Activated T-helper 1 cell treated with anti-CD3 and anti-CD28 coated beads, Interleukin-12 subunit alpha, Interleukin-12 subunit beta, Interleukin-2, Interleukin-4 antibody, amounts not matched to agents 30 ng/mL and 10 ng/mL and 1 ng/mL, durations not matched to agents 14 hours and 24 hours and 36 hours (primary cell): ENCODE measurements around the gene S1PR5. TPM values are rescaled to one million over a fixed set of nuclear protein-coding genes. Genes with fewer than 3 reads are reported as not detected.

Experiments used
- DNase-seq: peaks from one replicate; pipeline ENCODE4 v3.0.0; 2021; ENCODE audit warnings: low spot score
- H3K27ac Mint-ChIP-seq: one replicate; pipeline ENCODE4 v1.8.0; 2021; ENCODE audit warnings: mild to moderate bottlenecking, mixed read lengths
- H3K27me3 Mint-ChIP-seq: one replicate; pipeline ENCODE4 v1.8.0; 2022; ENCODE audit warnings: mild to moderate bottlenecking, moderate library complexity, mixed read lengths; ENCODE audit not compliant: insufficient read depth
- H3K36me3 Mint-ChIP-seq: one replicate; pipeline ENCODE4 v1.8.0; 2021; ENCODE audit warnings: low read depth, mixed read lengths
- H3K4me1 Mint-ChIP-seq: one replicate; pipeline ENCODE4 v1.8.0; 2021; ENCODE audit warnings: low read depth, mixed read lengths
- H3K4me3 Mint-ChIP-seq: one replicate; pipeline ENCODE4 v1.8.0; 2021; ENCODE audit warnings: mild to moderate bottlenecking, moderate library complexity, mixed read lengths
- H3K9me3 Mint-ChIP-seq: one replicate; pipeline ENCODE4 v1.8.0; 2021; ENCODE audit warnings: mixed read lengths
- intact Hi-C: fragments of 100-400 bp; cut with micrococcal nuclease; formaldehyde crosslinking; loops from one replicate; pipeline ENCODE4 v1.15.1; 2024
- total RNA-seq: library from RNA; stranded (reverse); gene quantifications from 2 replicates; pipeline ENCODE4 v1.2.3, GENCODE V29; 2022

Gene S1PR5, protein sequence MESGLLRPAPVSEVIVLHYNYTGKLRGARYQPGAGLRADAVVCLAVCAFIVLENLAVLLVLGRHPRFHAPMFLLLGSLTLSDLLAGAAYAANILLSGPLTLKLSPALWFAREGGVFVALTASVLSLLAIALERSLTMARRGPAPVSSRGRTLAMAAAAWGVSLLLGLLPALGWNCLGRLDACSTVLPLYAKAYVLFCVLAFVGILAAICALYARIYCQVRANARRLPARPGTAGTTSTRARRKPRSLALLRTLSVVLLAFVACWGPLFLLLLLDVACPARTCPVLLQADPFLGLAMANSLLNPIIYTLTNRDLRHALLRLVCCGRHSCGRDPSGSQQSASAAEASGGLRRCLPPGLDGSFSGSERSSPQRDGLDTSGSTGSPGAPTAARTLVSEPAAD
- not detected in 2 replicates for total RNA-seq

DNA sequence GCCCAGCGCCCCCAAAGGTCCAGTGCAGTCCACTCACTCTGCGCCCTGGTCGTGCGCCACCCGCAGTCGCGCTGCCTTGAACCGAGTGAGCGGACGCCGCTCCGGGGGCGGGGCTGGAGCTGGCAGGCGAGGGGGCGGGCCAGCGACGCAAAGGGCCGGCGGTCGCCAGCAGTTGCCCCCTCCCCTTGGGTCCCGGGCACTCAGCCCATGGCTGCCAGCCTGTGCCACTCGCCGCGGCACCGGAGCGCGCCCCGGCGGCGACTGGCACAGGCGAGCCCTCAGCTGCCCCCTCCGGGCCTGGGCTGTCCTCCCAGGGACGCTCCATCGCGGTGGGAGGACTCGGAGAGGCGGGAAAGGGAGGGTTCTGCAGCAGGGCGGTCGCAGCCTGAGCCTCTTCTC, at the start of gene S1PR5:
Gene S1PR5, minus strand, starts transcription at position 87 of the 399 bp plus-strand sequence. CDS start 2,436 bp downstream, outside the sequence.
- Mint-ChIP-seq H3K4me1 (peaks cover 22% of the 10 kb centered on the region), H3K4me3 (peak within 1 kb of the TSS; percentile 70), H3K36me3 (peaks cover 4% of the 10 kb centered on the region), H3K27ac (peak within 1 kb of the TSS; percentile 8), H3K27me3 (peaks cover 67% of the 10 kb centered on the region), H3K9me3 (no peaks in the 10 kb centered on the region)
- DNase-seq, result no peak
- intact Hi-C loops, result no loop called here

DNA sequence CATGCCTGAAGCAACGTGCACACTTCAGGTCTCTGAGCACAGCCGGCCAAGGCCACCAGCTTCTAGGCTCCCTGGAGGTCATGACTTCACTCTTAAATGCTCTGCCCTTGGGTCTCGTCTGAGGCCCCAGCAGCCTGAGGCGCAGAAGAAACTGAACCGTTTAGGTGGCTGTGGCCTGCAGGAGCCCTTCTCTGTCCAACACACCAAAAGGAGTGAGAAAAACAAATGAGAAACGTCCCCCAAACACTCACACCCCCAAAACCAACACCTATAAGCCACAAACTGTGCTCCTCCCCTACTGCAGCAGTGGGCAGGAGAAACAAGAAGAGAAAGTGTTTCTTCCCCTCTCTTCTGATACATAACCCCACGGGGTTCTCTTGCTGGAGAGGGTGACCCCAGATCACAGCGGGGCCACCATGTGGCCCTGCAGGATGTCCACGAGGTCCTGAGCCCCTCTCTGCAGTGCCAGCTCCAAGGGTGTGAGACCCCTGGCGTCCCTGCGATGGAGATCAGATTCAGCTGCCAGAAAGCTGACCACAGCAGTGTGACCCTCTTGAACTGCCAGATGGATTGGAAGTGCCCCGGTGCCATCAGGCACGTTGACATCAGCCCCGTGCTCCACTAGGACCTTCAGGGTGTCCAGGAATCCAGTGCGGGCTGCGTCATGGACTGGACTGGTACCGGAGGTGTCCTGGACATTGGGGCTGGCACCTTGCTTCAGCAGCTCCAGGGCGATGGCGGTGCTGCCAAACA, 49.6 kb upstream of the S1PR5 start:
- H3K27ac Mint-ChIP-seq, result peak overlapping the region; percentile 96
- intact Hi-C loops, result loop anchor here (1.0 to 5.0 kb wide), 11 partner anchors 87 to 530 kb away; partner anchors contain the start of genes CARM1, DNMT1, ICAM1 and ILF3
- H3K27me3 Mint-ChIP-seq, result no peaks in the 10 kb centered on the region
- peaks cover 40% of the 10 kb centered on the region for H3K4me1 Mint-ChIP-seq
- peak overlapping the region; percentile 95 for H3K4me3 Mint-ChIP-seq
- H3K9me3 Mint-ChIP-seq, result no peaks in the 10 kb centered on the region
- peak; percentile 65 for DNase-seq
- peaks cover 22% of the 10 kb centered on the region for H3K36me3 Mint-ChIP-seq

DNA sequence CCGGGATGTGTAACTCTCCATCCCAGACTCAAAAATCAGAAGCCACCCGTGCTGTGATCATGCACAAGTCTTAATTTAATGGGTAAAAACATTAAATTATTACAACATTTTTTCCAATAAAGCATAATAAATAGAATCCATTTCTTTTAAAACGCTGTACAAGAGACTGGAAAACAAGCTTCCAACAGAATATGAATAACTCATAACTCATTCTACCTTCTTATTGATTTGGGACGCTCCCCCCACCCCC, 49.1 kb upstream of the S1PR5 start:
- no peaks in the 10 kb centered on the region for H3K9me3 Mint-ChIP-seq
- no peaks in the 10 kb centered on the region for H3K27me3 Mint-ChIP-seq
- peaks cover 45% of the 10 kb centered on the region for H3K4me1 Mint-ChIP-seq
- peak overlapping the region; percentile 95 for H3K4me3 Mint-ChIP-seq
- DNase-seq, result no peak
- H3K36me3 Mint-ChIP-seq, result peaks cover 27% of the 10 kb centered on the region
- H3K27ac Mint-ChIP-seq, result peak overlapping the region; percentile 96
- intact Hi-C loops, result loop anchor here (1.0 to 5.0 kb wide), 11 partner anchors 88 to 531 kb away; partner anchors contain the start of genes CARM1, DNMT1, ICAM1 and ILF3

DNA sequence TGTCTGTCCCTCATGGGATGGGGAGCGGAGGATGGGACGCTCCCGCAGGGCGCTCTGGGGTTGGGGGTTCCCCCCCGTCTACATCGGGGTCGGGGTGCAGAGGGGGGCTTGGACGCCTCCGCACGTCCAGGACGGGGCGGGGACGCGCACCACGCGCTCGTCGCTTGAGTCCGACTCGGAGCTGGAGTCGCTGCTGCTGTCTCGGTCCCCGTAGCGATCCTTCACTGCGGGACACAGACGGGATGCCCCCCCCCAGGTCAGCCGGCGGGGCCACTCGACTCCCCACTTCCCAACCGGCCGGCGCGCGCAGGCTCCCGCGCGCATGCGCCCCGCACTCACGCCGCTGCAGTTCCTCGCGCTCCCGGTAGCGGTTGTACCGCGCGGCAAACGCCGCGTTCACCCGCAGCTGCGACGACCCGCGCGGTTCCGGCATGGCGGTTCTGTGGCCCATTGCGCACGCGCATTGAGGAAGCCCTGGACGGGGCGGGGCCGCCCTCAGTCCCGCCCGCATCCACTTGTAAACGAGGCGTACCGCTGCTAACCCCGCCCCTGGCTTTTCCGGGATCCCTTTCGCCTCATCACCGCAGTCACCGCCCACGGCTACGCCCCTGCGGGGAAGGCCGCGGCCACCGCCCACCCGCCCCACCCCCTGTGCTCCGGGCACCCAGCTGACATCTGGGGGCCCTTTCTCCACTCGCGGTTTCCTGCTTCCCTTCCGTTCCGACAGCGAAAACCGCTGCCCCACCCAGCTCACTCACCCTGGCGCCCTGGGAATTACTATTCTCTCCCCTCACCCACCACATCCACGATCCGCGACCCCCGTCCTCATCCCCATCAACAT, 48.5 kb upstream of the S1PR5 start, which contains the start of gene KRI1:
Gene KRI1, minus strand, starts transcription at position 444 of the 841 bp plus-strand sequence. Its CDS starts 11 bp downstream, at position 433.
- no peaks in the 10 kb centered on the region for H3K9me3 Mint-ChIP-seq
- peaks cover 31% of the 10 kb centered on the region for H3K36me3 Mint-ChIP-seq
- peak within 1 kb of the TSS; percentile 95 for H3K4me3 Mint-ChIP-seq
- H3K27ac Mint-ChIP-seq, result peak within 1 kb of the TSS; percentile 96
- DNase-seq, result peak; percentile 100
- peaks cover 48% of the 10 kb centered on the region for H3K4me1 Mint-ChIP-seq
- intact Hi-C loops, result loop anchor here (1.0 to 5.0 kb wide), 12 partner anchors 89 to 532 kb away; partner anchors contain the start of genes CARM1, DNMT1, ICAM1 and ILF3
- H3K27me3 Mint-ChIP-seq, result no peaks in the 10 kb centered on the region

DNA sequence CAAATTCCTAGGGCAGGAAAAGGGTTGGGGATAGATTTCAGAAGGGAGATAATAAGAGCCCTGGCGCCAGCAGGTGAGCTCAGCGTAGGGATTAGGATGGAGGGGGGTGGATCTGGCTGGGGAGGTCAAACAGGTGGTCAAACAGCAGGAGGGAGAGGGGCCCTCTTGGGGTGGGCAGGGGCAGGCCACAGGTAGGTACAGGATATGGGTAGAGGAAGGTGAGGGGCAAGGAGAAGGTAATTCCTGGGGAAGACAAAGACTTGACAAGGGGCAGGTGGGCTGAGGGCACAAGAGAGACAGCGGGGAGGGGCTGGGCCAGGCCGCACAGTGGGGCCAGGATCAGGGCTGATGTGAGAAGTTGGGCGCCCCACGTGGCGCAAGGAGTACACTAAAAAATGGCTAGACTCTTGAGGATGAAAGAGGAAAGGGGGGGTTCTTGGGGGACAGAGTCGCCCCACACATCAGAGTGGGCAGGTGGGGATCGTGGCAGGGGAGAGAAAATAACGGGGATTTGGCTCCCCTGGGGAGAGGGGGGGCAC, 47.9 kb upstream of the S1PR5 start:
- peak overlapping the region; percentile 96 for H3K27ac Mint-ChIP-seq
- peaks cover 38% of the 10 kb centered on the region for H3K36me3 Mint-ChIP-seq
- no peak for DNase-seq
- H3K4me3 Mint-ChIP-seq, result peak overlapping the region; percentile 95
- H3K4me1 Mint-ChIP-seq, result peaks cover 48% of the 10 kb centered on the region
- intact Hi-C loops, result loop anchor here (1.0 to 5.0 kb wide), 4 partner anchors 271 to 532 kb away; partner anchors contain the start of genes DNMT1, ICAM1 and TMED1
- H3K27me3 Mint-ChIP-seq, result no peaks in the 10 kb centered on the region
- H3K9me3 Mint-ChIP-seq, result no peaks in the 10 kb centered on the region

DNA sequence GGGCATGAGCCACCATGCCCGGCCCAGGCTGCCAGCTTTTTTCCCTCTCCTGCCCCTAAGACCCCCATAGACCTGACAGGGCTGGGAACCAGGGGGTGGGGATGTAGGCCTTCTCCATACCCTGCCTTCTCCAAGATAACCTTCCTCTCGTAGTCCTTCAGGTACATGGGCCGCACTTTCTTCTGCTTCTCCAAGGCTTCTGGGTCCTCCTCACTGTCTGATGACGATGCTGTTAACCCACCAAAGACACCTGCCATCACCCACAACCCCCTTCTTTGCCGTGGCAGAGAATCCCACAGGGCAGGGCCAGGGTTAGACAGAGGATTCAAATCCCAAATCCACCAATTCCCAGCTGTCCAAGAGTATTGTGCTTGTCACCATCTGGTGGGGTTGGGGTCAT, 45.4 kb upstream of the S1PR5 start:
- Mint-ChIP-seq H3K27me3 (no peaks in the 10 kb centered on the region), H3K36me3 (peaks cover 48% of the 10 kb centered on the region), H3K4me3 (no peak overlapping the region), H3K9me3 (no peaks in the 10 kb centered on the region), H3K4me1 (peaks cover 39% of the 10 kb centered on the region), H3K27ac (no peak overlapping the region)
- no peak for DNase-seq
- intact Hi-C loops, result no loop called here

DNA sequence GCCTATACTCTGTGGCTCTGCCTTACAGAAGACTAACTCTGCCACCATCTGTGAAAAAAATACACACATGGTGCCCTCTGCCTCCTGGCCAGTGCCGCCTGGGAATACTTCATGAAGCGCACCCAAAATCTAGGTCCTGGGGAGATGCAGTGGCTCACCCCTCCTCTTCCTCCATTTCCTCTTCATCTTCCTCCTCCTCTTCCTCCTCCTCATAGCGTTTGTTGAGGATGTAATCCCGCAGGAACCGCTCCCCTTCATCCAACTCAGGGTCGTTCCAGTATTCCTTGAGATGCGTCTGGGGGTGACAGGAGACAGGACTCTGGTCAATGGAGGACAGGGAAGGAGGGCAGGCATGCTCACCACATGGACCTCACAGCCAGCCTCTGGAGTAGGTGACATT, 42.9 kb upstream of the S1PR5 start:
- intact Hi-C loops, result no loop called here
- DNase-seq, result no peak
- Mint-ChIP-seq H3K27ac (no peak overlapping the region), H3K4me3 (no peak overlapping the region), H3K27me3 (no peaks in the 10 kb centered on the region), H3K9me3 (no peaks in the 10 kb centered on the region), H3K36me3 (peaks cover 45% of the 10 kb centered on the region), H3K4me1 (peaks cover 31% of the 10 kb centered on the region)

DNA sequence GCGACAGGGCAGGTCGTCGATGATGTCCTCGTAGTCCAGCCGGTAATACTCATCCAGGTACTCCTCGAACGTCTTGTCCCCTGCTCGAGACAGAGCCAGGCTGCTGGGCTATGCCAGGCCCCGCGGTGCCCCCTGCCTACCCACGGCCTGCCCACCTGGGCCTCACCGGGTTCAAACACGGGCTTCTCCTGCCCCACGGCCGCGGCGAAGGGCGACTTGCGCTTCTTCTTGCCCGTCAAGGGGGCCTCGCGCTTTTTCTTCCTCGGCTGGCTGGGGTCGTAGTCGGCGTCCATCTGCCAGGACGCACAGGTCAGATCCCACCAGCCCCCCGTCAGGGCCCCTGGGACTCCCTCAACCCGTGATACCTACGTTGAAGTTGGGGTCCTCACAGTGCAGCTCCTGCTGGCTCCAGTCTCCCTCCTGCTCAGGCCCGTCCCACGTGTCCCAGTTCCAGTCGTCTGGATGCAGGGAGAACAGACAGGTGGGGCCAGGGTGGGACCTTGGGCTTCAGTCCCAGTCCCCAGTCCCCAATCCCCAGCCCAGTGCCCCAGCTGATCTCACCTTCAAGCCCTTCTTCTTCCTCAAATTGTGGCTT, 40.5 kb upstream of the S1PR5 start:
- no peak overlapping the region for H3K4me3 Mint-ChIP-seq
- H3K27ac Mint-ChIP-seq, result no peak overlapping the region
- intact Hi-C loops, result no loop called here
- H3K27me3 Mint-ChIP-seq, result no peaks in the 10 kb centered on the region
- peaks cover 46% of the 10 kb centered on the region for H3K4me1 Mint-ChIP-seq
- DNase-seq, result no peak
- no peaks in the 10 kb centered on the region for H3K9me3 Mint-ChIP-seq
- peaks cover 54% of the 10 kb centered on the region for H3K36me3 Mint-ChIP-seq

DNA sequence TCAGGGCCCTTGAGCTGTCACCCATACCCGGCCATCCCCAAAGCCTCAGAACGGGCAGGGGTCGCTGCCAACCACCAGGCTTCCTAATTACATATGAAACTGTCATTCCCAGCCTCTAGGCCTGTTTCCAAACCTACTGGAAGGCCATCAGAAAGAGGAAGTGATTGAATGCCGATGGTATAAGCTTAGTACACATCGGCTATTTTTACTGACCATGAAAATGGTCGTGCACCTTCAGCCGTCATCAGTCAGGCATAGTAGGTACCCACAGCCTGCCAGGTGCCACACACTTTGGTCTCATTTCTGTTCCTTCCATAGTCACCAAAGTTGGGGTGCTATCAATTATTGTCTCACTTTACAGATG, 38.3 kb upstream of the S1PR5 start:
- no peaks in the 10 kb centered on the region for H3K27me3 Mint-ChIP-seq
- H3K9me3 Mint-ChIP-seq, result no peaks in the 10 kb centered on the region
- no peak for DNase-seq
- peaks cover 52% of the 10 kb centered on the region for H3K36me3 Mint-ChIP-seq
- H3K27ac Mint-ChIP-seq, result peak overlapping the region; percentile 68
- intact Hi-C loops, result no loop called here
- no peak overlapping the region for H3K4me3 Mint-ChIP-seq
- H3K4me1 Mint-ChIP-seq, result peaks cover 41% of the 10 kb centered on the region

DNA sequence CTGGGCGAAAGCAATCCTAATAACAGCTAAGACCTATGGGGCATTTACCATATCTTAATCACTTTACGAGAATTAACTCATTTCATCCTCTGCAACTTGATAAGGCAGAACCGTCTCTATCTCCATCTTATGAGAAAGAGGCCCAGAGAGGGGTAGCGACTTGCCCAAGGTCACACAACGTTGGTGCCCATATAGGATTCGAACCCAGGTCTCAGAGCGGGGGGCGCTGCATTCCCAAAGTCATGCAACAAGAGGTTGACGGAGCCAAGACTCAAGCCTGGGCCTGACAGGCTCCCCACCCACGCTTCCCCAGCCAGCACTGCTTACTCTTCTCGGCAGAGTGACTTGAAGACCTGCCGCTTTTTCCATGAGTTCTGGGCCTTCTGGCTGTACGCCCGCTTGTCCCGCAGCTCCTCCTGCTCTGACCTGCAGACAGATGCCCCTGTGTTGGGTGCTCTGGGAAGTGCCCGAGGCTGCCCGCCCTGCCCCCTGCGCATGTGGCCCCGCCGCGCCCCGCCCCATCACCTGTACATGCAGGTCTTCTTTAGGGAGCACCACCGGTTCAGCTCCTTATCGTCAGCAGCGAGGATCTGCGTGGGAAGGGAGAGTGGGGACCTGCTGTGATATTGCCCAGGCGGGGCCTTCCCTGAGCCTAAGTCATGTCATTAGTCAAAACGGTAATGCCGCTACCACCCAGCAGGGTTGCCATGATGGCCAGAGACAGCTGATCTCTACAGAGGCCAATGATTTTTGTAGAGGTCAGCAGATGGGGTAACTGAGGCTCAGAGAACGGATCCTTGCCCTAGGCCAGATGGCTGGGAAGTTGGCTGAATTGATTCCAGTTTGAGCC, 37.7 kb upstream of the S1PR5 start:
- H3K4me3 Mint-ChIP-seq, result peak overlapping the region; percentile 64
- DNase-seq, result no peak
- H3K27ac Mint-ChIP-seq, result peak overlapping the region; percentile 92
- H3K36me3 Mint-ChIP-seq, result peaks cover 50% of the 10 kb centered on the region
- intact Hi-C loops, result loop anchor here (1.0 to 5.0 kb wide), 2 partner anchors 9 to 73 kb away; no protein-coding TSS in a partner anchor
- no peaks in the 10 kb centered on the region for H3K27me3 Mint-ChIP-seq
- H3K9me3 Mint-ChIP-seq, result no peaks in the 10 kb centered on the region
- peaks cover 41% of the 10 kb centered on the region for H3K4me1 Mint-ChIP-seq

DNA sequence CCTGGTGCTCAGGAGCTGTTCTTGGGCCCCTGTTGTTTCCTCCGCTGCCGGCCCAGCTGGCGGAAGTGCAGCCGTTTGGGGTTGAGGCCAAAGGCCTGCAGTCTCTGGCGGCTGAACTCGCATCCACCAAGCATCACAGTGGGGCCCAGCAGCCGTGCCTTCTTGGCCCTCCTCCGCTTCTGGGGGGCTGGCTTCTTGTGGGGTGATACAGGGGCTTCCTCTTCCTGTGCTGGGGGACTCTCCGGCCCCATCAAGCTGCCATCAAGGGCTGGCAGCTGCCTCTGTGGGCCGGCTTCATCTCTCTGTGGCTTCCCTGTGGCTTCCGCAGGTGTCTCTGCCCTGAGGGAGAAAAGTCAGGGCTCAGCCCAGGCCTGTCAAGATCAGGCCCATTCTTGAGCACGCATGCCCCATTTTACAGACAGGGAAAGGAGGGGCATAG, 36.7 kb upstream of the S1PR5 start:
- intact Hi-C loops, result loop anchor here (1.0 to 5.0 kb wide), 2 partner anchors 10 to 72 kb away; no protein-coding TSS in a partner anchor

More for the DNA sequence above, 36.7 kb upstream of the S1PR5 start:
- peak; percentile 65 for DNase-seq
- no peaks in the 10 kb centered on the region for H3K9me3 Mint-ChIP-seq
- peak overlapping the region; percentile 64 for H3K4me3 Mint-ChIP-seq
- peaks cover 50% of the 10 kb centered on the region for H3K36me3 Mint-ChIP-seq
- H3K27ac Mint-ChIP-seq, result peak overlapping the region; percentile 92
- H3K27me3 Mint-ChIP-seq, result no peaks in the 10 kb centered on the region
- peaks cover 41% of the 10 kb centered on the region for H3K4me1 Mint-ChIP-seq
